HFF-Myc (cell line): ENCODE results near the gene TPCN1.

ENCODE experiments used
- DNase-seq: peaks from one replicate; pipeline ENCODE4 v3.0.0-alpha.2; 2011; ENCODE audit warnings: low read depth; ENCODE audit errors: extremely low read depth
- H3K4me3 ChIP-seq: replicated peaks from 2 replicates; pipeline ENCODE4 v1.5.1; 2011; ENCODE audit warnings: low read depth, mild to moderate bottlenecking, control low read depth, low read length
- CTCF ChIP-seq: IDR thresholded peaks from 2 replicates; pipeline ENCODE4 v1.5.1; 2012; ENCODE audit warnings: mild to moderate bottlenecking, low read depth, low read length, control low read depth; ENCODE audit errors: missing control alignments

TPCN1 gene

DNA sequence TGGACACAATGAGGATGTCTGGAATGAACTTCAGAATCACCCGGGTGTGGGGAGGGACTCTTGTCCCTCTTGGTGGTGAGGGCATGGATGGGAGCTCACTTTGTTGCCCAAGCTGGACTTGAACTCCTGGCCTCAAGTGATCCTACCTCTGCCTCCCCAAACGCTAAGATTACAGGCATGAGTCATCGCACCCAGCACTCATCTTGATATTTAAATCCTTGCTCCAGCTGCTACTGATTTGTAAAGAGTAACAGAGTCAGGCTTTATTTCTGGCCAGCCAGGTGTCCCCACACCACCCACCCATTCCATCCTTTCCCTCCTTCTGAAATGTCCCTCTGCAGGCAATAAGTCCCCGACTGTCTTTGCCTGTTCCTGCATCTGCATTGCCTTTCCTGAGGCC lies 40.9 kb upstream of the TPCN1 start:
- TF ChIP-seq CTCF, result no peak
- no peak overlapping the region for H3K4me3 ChIP-seq
- no peak for DNase-seq

GRCh38 chr12:113181975-113182374 lies 39.3 kb upstream of the TPCN1 start:
- no peak overlapping the region for H3K4me3 ChIP-seq
- TF ChIP-seq CTCF, result no peak
- no peak for DNase-seq

GRCh38 chr12:113183030-113183589 lies 38.2 kb upstream of the TPCN1 start:
- TF ChIP-seq CTCF, result no peak
- no peak for DNase-seq
- 0 out of 2 replicates have a peak overlapping the region, but pooled peaks have one; percentile 86 for H3K4me3 ChIP-seq

GRCh38 chr12:113184098-113184899 lies 37.0 kb upstream of the TPCN1 start:
- TF ChIP-seq CTCF, result no peak
- H3K4me3 ChIP-seq, result peak overlapping the region; percentile 86
- DNase-seq, result no peak

GRCh38 chr12:113184900-113185179 lies 36.4 kb upstream of the TPCN1 start:
- DNase-seq, result peak; percentile 82
- TF ChIP-seq CTCF, result no peak
- peak overlapping the region; percentile 86 for H3K4me3 ChIP-seq

GRCh38 chr12:113185180-113186032 lies 35.9 kb upstream of the TPCN1 start, which contains the start of the genes DDX54 and RITA1:
DDX54 (minus strand) TSS chr12:113185478; CDS start chr12:113185451, 27 bp downstream.
RITA1 (plus strand) TSS chr12:113185721; CDS start chr12:113186747, 1,026 bp downstream.
- peak within 1 kb of the TSS; percentile 86 for H3K4me3 ChIP-seq
- TF ChIP-seq CTCF, result no peak
- no peak for DNase-seq
